ENCODE data around the gene TSC22D3. TPM values are rescaled to one million over a fixed set of nuclear protein-coding genes. Genes with fewer than 3 reads are reported as not detected.
A peak's percentile ranks its signal among the peaks of the same experiment; 100 is the strongest.

The TSC22D3 gene
- total RNA-seq, 4 donors from 2014 or later, result 1,744 to 2,802 (median 2,261) TPM

DNA sequence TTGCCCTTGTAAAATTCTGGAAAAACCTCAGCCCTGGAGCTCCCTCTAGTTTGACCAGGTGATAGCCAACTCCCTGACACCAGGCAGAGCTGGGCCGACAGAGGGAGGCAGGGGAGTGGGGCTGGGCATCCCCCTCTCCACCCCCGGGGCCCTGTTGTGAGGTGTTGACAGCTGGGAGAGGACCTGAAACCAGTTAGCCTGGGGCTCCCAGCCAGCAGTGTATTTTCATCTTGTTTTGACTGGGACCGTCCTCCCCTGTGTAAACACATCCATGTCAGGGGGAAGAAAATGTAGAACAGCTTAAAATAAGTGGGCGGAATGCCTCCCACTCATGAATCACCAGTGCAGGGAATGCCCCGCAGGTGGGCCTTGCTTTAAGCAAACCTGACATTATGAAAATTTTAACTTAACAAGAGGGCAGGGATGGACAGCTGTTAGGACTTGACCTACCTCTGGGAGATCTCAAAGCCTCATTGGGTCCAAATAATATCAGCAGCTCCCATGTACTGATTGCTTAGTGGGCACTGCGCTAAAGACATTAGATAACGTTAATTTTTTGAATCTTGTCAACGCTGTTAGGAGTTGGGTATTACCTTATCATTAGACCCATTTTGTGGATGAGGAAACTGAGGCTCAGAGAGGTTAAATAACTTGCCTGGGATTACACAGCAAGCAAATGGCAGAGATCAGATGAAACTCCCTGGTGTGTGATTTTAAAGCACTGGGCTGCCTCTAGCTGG is 45.9 kb downstream of the TSC22D3 start:
- peaks cover 0 to 97% (median 22%) of the 10 kb centered on the region in 4 donors for H3K4me1 ChIP-seq
- WGBS, 2 donors, result 63 to 88% methylated on average over 4 to 8 of the region's 8 CpGs
- TF ChIP-seq CTCF (IDR thresholded peaks at IDR 0.05) (no peak), POLR2A (IDR thresholded peaks at IDR 0.05) (no peak), EP300 (IDR thresholded peaks at IDR 0.05) (no peak)
- peak overlapping the region; percentile 18 to 97 (median 70) for H3K27ac ChIP-seq
- no peak overlapping the region for H3K4me3 ChIP-seq
- no peaks in the 10 kb centered on the region for H3K36me3 ChIP-seq
- H3K27me3 ChIP-seq, result no peaks in the 10 kb centered on the region
- DNase-seq (ENCODE audit: low spot score in 2 of 2), result no peak
- no peaks in the 10 kb centered on the region for H3K9me3 ChIP-seq

GRCh38 chrX:107728371-107729099 is 47.1 kb downstream of the TSC22D3 start:
- no peak overlapping the region for H3K4me3 ChIP-seq
- H3K9me3 ChIP-seq, result no peaks in the 10 kb centered on the region
- no peak for DNase-seq (ENCODE audit: low spot score in 2 of 2)
- peak overlapping the region; percentile 18 to 97 (median 70) for H3K27ac ChIP-seq
- WGBS, 2 donors, result 64 to 70% methylated on average over 4 of the region's 4 CpGs
- TF ChIP-seq POLR2A (IDR thresholded peaks at IDR 0.05), result no peak
- H3K27me3 ChIP-seq, result no peaks in the 10 kb centered on the region
- peaks cover 0 to 99% (median 22%) of the 10 kb centered on the region in 4 donors for H3K4me1 ChIP-seq
- H3K36me3 ChIP-seq, result no peaks in the 10 kb centered on the region

GRCh38 chrX:107726816-107727534 is 48.6 kb downstream of the TSC22D3 start:
- peaks cover 0 to 99% (median 24%) of the 10 kb centered on the region in 4 donors for H3K4me1 ChIP-seq
- no peak overlapping the region for H3K4me3 ChIP-seq
- H3K27ac ChIP-seq, result peak overlapping the region in 3 of 4 donors; percentile 19 to 98 (median 92)

DNA sequence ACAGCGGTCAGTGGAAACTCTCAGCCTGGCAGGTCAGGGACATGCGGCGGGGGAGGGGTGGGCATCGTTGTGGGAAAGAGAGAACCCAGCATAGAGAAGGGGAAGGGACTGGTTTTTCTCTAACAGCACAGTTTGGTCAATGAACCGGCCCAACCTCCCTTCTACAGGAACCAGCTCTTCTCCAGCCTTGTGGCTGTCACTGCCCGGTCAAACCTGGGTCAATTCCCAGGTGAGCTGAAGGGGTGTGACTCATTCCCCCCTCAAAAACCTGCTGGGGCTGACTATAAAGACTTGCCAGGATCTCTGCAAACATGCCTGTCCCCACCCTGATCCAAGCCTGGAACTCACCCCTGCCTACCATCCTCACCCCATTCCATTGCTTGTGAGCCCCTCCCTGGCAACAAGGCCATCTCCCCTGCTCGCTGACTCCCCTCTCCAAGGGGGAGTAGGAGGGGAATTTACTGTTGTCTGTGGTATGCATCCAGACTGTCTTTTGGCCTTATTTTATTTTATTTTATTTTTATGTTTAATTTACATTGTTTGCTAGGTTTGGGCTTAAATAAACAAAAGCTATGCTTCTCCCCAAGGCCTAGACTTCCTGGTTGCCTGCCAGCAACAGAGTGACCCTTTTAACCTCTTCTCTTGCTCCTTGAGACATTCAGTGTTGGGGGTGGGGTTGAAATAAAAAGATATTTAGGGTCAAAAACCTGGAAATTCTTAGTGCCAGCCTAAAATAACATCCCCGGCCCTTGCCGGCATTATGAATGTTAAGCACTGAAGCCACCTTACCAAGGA is 49.6 kb downstream of the TSC22D3 start:
- Histone ChIP-seq H3K4me1 (peaks cover 0 to 98% (median 26%) of the 10 kb centered on the region in 4 donors), H3K9me3 (no peaks in the 10 kb centered on the region), H3K27ac (peak overlapping the region in 2 of 4 donors; percentile 92 to 98), H3K36me3 (no peaks in the 10 kb centered on the region), H3K27me3 (no peaks in the 10 kb centered on the region), H3K4me3 (no peak overlapping the region)
- WGBS, 2 donors, result 54 to 60% methylated on average over 9 of the region's 9 CpGs
- no peak for DNase-seq (ENCODE audit: low spot score in 2 of 2)
- TF ChIP-seq POLR2A (IDR thresholded peaks at IDR 0.05) (no peak), CTCF (IDR thresholded peaks at IDR 0.05) (no peak), EP300 (IDR thresholded peaks at IDR 0.05) (no peak)

More at GRCh38 chrX:107726816-107727534, 48.6 kb downstream of the TSC22D3 start:
- TF ChIP-seq EP300 (IDR thresholded peaks at IDR 0.05), result no peak
- Histone ChIP-seq H3K9me3 (no peaks in the 10 kb centered on the region), H3K36me3 (no peaks in the 10 kb centered on the region), H3K27me3 (no peaks in the 10 kb centered on the region)
- no peak for DNase-seq (ENCODE audit: low spot score in 2 of 2)
- WGBS, 2 donors, result 55 to 56% methylated on average over 7 to 9 of the region's 9 CpGs

DNA sequence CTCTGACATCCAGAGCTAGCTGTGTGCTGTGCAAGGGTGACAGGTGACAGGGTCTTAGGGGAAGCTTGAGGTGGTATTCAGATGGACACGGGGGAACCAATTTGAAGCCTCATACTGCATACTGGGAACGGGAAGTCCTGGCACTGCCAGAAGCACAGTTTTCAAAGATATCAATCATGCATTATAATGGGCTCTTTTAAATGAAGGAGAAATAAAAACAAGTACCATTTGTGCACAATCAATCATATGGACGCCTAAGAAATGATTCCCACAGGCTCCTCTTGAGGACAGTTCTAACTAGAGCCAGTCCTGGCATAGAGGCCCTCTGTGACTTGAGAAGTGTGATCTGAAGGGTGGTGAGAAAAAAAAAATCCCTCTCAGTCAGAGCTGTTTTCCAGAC is 50.9 kb downstream of the TSC22D3 start:
- peaks cover 0 to 97% (median 27%) of the 10 kb centered on the region in 4 donors for H3K4me1 ChIP-seq

More for the DNA sequence above, 50.9 kb downstream of the TSC22D3 start:
- WGBS, 2 donors, result 51 to 58% methylated on average over 2 to 3 of the region's 3 CpGs
- H3K4me3 ChIP-seq, result no peak overlapping the region
- DNase-seq (ENCODE audit: low spot score in 2 of 2), result no peak
- H3K9me3 ChIP-seq, result no peaks in the 10 kb centered on the region
- peak overlapping the region in 2 of 4 donors; percentile 92 to 98 for H3K27ac ChIP-seq
- H3K27me3 ChIP-seq, result peaks cover 0 to 7% of the 10 kb centered on the region in 2 donors
- no peaks in the 10 kb centered on the region for H3K36me3 ChIP-seq
- no peak for TF ChIP-seq EP300 (IDR thresholded peaks at IDR 0.05)
- TF ChIP-seq POLR2A (IDR thresholded peaks at IDR 0.05), result no peak
- TF ChIP-seq CTCF (IDR thresholded peaks at IDR 0.05), result no peak

Data from tibial nerve (tissue), 4 donors.